ENCODE data around the gene ZBTB21.
"Not testable (repeated sequence)": the region's sequence is repeated elsewhere in the genome, so short reads cannot be mapped to it uniquely, and the experiment has no call there.

- not testable (repeated sequence) for TF ChIP-seq REST (IDR thresholded peaks at IDR 0.05); POLR2A (IDR thresholded peaks at IDR 0.05; ENCODE audit: low read length); CTCF (IDR thresholded peaks at IDR 0.05)
These were observed 50.5 kb downstream of the ZBTB21 start for GRCh38 chr21:41959697-41960096.

All from A549 (cell line).